Stimulated activated CD8-positive, alpha-beta memory T cell treated with anti-CD3 and anti-CD28 coated beads, Interleukin-12 subunit alpha, Interleukin-12 subunit beta, amount 100 ng/mL, for 1 hour (primary cell): ENCODE data around the gene SETD1A.

Source experiments
- DNase-seq: peaks from one replicate; pipeline ENCODE4 v3.0.0-alpha.2; 2020; ENCODE audit warnings: low read depth

SETD1A gene

DNA sequence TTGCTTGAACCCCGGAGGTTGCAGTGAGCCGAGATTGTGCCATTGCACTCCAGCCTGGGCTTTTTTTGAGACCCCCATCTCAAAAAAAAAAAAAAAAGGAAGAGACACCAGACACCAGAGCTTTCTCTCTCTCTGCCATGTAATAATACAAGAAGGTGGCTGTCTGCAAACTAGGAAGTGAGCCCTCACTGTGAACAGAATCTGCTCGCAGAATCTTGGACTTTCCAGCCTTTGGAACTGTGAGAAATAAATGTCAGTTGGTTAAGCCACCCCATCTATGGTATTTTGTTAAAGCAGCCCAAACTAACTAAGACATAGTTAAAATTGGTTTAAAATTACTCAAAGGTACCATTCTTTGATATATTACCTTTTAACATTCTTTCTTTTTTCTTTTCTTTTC is 63.0 kb downstream of the SETD1A start:
- no peak for DNase-seq

DNA sequence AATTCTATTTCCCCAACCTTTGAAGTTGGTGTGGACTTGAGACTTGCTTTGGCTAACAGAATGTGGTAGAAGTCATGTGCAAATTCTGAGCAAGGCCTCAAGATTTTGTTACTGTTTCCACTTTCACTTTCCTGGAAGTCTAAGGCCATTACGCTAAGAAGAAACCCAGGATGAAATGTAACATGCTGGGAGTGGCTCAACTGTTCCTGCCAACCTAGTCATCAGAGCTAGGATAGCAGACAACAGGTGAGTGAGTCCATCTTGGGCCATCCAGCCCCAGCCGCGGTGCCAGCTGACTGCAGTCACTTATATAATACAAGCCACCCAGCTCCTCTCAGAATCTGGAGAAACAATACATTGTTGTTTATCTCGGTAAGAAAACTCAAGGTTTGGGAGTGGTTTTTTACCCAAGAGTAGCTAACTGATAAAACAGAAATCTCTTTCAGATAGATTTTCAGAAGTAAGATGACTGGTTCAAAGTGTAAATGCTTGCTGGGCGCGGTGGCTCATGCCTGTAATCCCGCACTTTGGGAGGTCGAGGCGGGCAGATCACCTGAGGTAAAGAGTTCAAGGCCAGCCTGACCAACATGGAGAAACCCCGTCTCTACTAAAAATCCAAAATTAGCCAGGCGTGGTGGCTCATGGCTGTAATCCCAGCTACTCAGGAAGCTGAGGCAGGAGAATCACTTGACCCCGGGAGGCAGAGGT is 65.1 kb downstream of the SETD1A start:
- DNase-seq: no peak

DNA sequence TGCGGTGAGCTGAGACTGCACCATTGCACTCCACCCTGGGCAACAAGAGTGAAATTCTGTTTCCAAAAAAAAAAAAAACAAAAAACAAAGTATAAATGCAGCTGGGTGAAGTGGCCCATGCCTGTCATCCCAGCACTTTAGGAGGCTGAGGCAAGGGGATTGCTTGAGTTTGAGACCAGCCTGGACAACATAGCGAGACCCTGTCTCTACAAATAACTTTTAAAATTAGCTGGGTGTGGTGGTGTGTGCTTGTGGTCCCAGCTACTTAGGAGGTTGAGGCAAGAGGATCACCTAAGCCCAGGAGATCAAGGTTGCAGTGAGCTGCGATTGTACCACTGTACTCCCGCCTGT is 65.7 kb downstream of the SETD1A start:
- no peak for DNase-seq

DNA sequence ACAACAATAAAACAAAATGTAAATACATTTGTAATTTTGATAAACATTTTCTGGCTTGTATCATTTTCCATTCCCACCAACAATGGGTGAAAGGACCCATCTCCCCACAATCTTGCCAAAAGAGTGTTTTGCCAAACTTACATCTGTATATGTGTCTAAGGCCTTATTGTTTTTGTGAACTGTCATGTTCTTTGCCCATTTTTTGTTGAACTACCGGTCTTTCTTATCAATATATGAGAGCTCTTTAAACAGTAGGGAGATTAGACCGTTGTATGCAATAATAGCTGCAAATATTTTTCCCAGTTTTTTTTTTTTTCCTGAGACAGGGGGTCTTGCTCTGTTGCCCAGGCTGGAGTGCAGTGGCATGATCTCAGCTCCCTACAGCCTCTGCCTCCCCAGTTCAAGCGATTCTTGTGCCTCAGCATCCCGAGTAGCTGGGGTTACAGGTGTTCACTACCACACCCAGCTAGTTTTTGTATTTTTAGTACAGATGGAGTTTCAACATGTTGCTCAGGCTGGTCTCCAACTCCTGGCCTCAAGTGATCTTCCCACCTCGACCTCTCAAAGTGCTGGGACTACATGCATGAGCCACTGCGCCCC is 66.2 kb downstream of the SETD1A start:
- no peak for DNase-seq

DNA sequence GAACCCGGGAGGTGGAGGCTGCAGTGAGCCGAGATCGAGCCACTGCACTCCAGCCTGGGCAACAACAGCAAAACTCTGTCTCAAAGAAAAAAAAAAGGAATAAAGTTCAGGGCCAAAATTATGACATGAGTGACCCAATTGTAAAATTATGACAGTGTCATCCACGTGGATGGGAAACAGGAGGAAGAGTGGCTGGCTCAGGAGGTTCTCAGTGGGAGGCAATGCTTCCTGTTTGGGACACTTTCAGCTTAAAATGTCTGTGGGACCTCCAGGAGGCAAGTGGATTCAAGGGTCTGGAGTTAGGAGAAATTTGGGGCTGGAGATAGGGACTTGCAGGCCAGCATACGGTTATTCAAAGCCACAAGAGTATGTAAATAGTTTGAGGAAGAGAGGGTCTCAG is 67.8 kb downstream of the SETD1A start:
- no peak for DNase-seq

DNA sequence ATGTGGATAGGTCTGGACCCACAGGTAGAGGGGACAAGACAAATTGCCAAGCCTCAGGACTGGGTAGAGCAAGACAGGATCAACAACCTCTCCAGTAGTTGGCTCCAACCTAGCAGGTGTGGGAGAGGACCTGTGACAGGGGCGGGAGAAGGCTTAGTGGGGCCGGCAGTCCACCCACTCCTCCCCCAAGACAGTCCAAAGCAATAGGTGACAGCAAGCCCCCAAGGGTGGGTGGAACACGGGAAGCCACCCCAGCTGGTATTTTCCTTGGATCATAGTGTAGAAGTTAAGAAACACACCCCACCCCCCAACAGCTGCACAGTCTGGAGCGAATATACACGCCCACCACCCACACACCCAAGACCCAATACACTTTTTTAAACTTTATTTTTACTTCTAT is 71.7 kb downstream of the SETD1A start:
- DNase-seq: no peak

DNA sequence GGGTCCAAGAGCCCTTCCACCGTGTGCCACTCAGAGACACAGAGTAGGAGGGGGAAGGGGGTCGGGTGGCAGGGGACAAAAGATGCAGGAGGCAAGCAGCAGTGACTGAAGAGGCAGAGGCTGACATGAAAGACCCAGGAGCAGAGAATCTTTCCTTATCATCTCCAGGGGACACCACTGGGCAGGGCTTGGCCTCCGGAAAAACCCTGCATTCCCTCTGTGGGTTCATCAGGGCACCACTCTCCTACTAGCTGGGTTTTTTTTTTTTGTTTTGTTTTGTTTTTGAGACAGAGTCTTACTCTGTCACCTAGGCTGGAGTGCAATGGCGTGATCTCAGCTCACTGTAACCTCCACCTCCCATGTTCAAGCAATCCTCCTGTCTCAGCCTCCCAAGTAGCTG is 73.7 kb downstream of the SETD1A start:
- no peak for DNase-seq

DNA sequence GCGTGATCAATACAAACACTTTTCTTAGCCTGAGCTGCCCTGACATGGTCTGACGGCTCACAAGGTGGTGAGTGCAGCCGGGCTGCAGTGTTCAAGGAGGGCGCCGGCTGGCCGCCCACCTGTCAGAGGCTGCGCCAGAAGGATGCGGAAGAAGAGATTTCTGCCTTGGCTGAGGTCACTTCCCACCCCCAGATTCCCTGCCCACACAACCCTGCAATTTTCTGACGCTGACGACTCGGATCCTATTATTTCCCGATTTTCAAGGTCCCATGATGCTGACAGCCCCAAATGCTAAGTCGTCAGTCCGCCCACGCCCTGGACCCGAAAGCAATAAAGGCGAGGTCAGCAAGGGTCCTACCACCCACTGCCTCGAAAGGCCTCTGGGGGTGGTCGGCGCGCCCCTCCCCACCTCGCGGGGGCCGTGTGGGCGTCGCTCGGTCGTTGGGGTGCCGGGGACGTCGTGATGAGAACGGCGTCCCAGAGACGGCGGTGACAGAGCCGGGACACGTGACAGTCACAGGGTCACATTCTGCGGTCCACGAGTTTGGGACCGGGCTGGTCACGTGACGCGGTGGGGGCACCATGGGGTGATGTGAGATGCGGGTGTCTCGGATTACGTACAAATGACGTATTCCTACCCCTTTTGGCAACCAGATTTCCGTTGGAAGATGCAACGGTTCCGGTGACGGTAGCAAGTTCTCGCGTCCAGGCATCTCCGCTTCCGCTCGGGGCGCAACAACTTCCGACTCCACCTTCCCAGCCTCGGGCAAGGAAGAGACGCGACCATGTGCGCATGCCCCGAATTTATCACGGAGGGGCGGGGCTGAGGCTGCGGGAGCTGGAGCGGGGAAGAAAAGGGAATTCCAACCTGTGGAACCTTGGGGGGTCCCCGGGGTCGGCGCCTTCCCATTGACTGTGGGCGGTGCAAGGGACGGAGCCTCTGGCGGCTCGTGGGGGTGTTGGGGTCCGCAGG is 75.5 kb downstream of the SETD1A start, which contains the start of gene STX4:
Gene STX4 (plus strand): TSS at position 823 of the 973 bp plus-strand sequence. CDS start 248 bp downstream, outside the sequence.
- DNase-seq: peak; percentile 98

DNA sequence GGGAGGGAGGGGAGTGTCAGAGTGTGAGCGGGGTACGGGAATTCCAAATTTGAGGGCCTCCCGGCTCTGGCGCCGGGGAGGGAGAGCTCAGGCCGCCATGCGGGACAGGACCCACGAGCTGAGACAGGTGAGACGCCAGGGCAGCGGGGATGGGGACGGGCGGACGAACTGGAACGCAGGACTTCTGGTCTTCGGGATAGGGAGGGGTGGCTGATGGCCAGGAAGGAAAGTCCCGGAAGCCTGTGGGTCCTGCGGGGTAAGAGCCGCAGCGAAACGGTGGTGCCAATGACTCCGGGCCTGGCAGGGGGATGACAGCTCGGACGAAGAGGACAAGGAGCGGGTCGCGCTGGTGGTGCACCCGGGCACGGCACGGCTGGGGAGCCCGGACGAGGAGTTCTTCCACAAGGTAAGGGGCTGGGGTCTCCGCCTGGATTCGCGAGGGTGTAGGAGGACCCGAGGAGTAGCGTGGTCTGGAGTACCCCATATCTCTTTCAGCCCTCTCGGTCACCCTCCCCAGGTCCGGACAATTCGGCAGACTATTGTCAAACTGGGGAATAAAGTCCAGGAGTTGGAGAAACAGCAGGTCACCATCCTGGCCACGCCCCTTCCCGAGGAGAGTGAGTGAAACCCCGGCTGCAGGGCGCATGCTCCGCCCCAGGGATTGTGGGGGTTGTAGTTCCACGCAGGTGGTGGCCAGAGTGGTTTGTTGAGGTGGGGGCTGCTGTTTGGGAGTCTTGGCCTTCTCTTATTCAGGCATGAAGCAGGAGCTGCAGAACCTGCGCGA is 76.3 kb downstream of the SETD1A start:
- DNase-seq: peak; percentile 80
